PC-3 (cell line): ENCODE results near the gene FBXO42. TPM values are rescaled to one million over a fixed set of nuclear protein-coding genes. Genes with fewer than 3 reads are reported as not detected.
A peak's percentile ranks its signal among the peaks of the same experiment; 100 is the strongest.

ENCODE experiments used
- ATAC-seq: fragments of 200-7000 bp; cut with Tn5 transposase; 2 replicates; pipeline ENCODE4 v1.9.1; 2020; ENCODE audit warnings: mild to moderate bottlenecking, moderate library complexity
- Bru-seq: library from RNA; stranded (reverse); fragments of 400-500 nt; gene quantifications from one replicate; lab custom pipeline; 2021; lab: Mats Ljungman, UMichigan
- BruChase-seq, 2 experiments: library from RNA; stranded (reverse); fragments of 400-500 nt; gene quantifications; one replicate each; lab custom pipeline; 2021; lab: Mats Ljungman, UMichigan
- BruUV-seq: library from RNA; stranded (reverse); fragments of 400-500 nt; replicated peaks from 2 replicates; lab custom pipeline; 2021; lab: Mats Ljungman, UMichigan
- CTCF ChIA-PET: fragments of 300-600 bp; sonication (Branson Sonifier 250); formaldehyde crosslinking; loops from one replicate; lab custom pipeline; 2022; ENCODE audit warnings: antibody characterized with exemption; lab: Charles Lee
- POLR2A ChIA-PET: fragments of 300-600 bp; sonication (Branson Sonifier 250); formaldehyde crosslinking; loops from one replicate; lab custom pipeline; 2022; ENCODE audit warnings: antibody characterized with exemption; ENCODE audit not compliant: unreplicated experiment; lab: Charles Lee
- DNase-seq: peaks from one replicate; pipeline ENCODE4 v3.0.0-alpha.2; 2015
- H2AFZ ChIP-seq: fragments of 300-600 bp; sonication (generic); 2 replicates; pipeline ENCODE4 v1.6.0; 2016; ENCODE audit warnings: antibody characterized with exemption, low read length
- H3F3A ChIP-seq: fragments of 300-600 bp; sonication (generic); one replicate; pipeline ENCODE4 v1.6.0; 2017; ENCODE audit warnings: antibody characterized with exemption, low read length, control low read depth, mild to moderate bottlenecking; ENCODE audit not compliant: unreplicated experiment
- H3K27ac ChIP-seq: fragments of 300-600 bp; sonication (generic); 2 replicates; pipeline ENCODE4 v1.5.1; 2016; ENCODE audit warnings: mild to moderate bottlenecking, low read length
- H3K27me3 ChIP-seq: fragments of 300-600 bp; sonication (generic); 2 replicates; pipeline ENCODE4 v1.6.1; 2016; ENCODE audit warnings: low read length, mixed read lengths
- H3K36me3 ChIP-seq: fragments of 300-600 bp; sonication (generic); 2 replicates; pipeline ENCODE4 v1.6.1; 2016; ENCODE audit warnings: low read depth, mixed run types, low read length, mixed read lengths
- H3K4me1 ChIP-seq: fragments of 300-600 bp; sonication (generic); 2 replicates; pipeline ENCODE4 v1.5.1; 2016; ENCODE audit warnings: low read length; ENCODE audit not compliant: insufficient read depth
- H3K4me2 ChIP-seq: fragments of 300-600 bp; sonication (generic); 2 replicates; pipeline ENCODE4 v1.6.0; 2016; ENCODE audit warnings: low read length
- H3K4me3 ChIP-seq: fragments of 300-600 bp; sonication (generic); 2 replicates; pipeline ENCODE4 v1.5.1; 2016; ENCODE audit warnings: mild to moderate bottlenecking, low read length, mixed read lengths
- H3K79me2 ChIP-seq: fragments of 300-600 bp; sonication (generic); 2 replicates; pipeline ENCODE4 v1.6.1; 2017; ENCODE audit warnings: low read length, mixed read lengths
- H3K9ac ChIP-seq: fragments of 300-600 bp; sonication (generic); 2 replicates; pipeline ENCODE4 v1.6.0; 2016; ENCODE audit warnings: mild to moderate bottlenecking, low read length
- H3K9me2 ChIP-seq: fragments of 300-600 bp; sonication (generic); replicated peaks from 2 replicates; pipeline ENCODE4 v1.6.1; 2016; ENCODE audit warnings: mixed run types, low read length, mixed read lengths
- H3K9me3 ChIP-seq: fragments of 300-600 bp; sonication (generic); 2 replicates; pipeline ENCODE4 v1.6.1; 2016; ENCODE audit warnings: low read length, mixed read lengths
- H4K20me1 ChIP-seq: fragments of 300-600 bp; sonication (generic); 2 replicates; pipeline ENCODE4 v1.6.1; 2016; ENCODE audit warnings: low read length, mixed read lengths
- CTCF ChIP-seq: fragments of 300-600 bp; sonication (generic); conservative IDR thresholded peaks from 2 replicates; pipeline ENCODE4 v1.5.1; 2017; ENCODE audit warnings: antibody characterized with exemption, low read depth, mild to moderate bottlenecking, low read length
- EZH2 ChIP-seq: fragments of 300-600 bp; sonication (generic); IDR thresholded peaks from one replicate; pipeline ENCODE4 v1.6.1; 2017; ENCODE audit warnings: antibody characterized with exemption, mild to moderate bottlenecking, low read length; ENCODE audit not compliant: unreplicated experiment
- EZH2phosphoT487 ChIP-seq: fragments of 300-600 bp; sonication (generic); IDR thresholded peaks from 2 replicates; pipeline ENCODE4 v1.6.1; 2018; ENCODE audit warnings: mild to moderate bottlenecking, antibody characterized with exemption, low read length, borderline replicate concordance
- intact Hi-C: fragments of 100-400 bp; cut with micrococcal nuclease; formaldehyde crosslinking; loops from 2 replicates; pipeline ENCODE4 v1.9.0; 2023
- long read RNA-seq: library from polyadenylated mRNA; unstranded; transcript quantifications from one replicate; pipeline ENCODE4 v2.0.0, GENCODE V29; 2021; ENCODE audit not compliant: unreplicated experiment
- total RNA-seq: library from RNA; depleted of rRNA; stranded (reverse); fragments of >200 nt; gene quantifications from 2 replicates; pipeline ENCODE4 v1.2.3, GENCODE V29; 2014; rRNA removed

The FBXO42 gene
- total RNA-seq (13.1 and 16.0 TPM in 2 replicates), Bru-seq, nascent RNA (percentile 80 among the genes with signal in this experiment), BruChase-seq, experiment 1, labeled RNA remaining after a 6-hour chase (percentile 78 among the genes with signal in this experiment), BruChase-seq, experiment 2, labeled RNA remaining after a 2-hour chase (percentile 77 among the genes with signal in this experiment)
- long read RNA-seq, full-length matches to known transcripts = 44 of 104 reads
- long read RNA-seq, partial matches to known transcripts = 18 of 104 reads
- long read RNA-seq, other reads (novel, unspliced or antisense) = 42 of 104 reads

- H2AFZ ChIP-seq = peak within 1 kb of the TSS; percentile 80
- TF ChIP-seq CTCF (peak; percentile 53), EZH2phosphoT487 (no peak)
- ChIA-PET POLR2A (interaction anchor here (0.6 to 1.0 kb wide), 4 partner anchors 11 to 98 kb away, joined by 3 to 5 read pairs (median 3); no protein-coding TSS in a partner anchor), CTCF (interaction anchor here (0.5 to 1.6 kb wide), 2 partner anchors 11 to 388 kb away, joined by 3 to 5 read pairs; no protein-coding TSS in a partner anchor)
- peaks cover 50% of the 10 kb centered on the region for H3K79me2 ChIP-seq
- H3K27me3 ChIP-seq = no peaks in the 10 kb centered on the region
- peak within 1 kb of the TSS; percentile 92 for H3K9ac ChIP-seq
- DNase-seq = peak; percentile 92
- BruUV-seq = no TSS peak
- H3K27ac ChIP-seq = peak within 1 kb of the TSS; percentile 65
- peaks cover 31% of the 10 kb centered on the region for H4K20me1 ChIP-seq
- no peaks in the 10 kb centered on the region for H3K36me3 ChIP-seq
- intact Hi-C loops = loop anchor here (5.0 kb wide), 1 partner anchor 100 kb away; no protein-coding TSS in a partner anchor
- H3K4me2 ChIP-seq = peak within 1 kb of the TSS; percentile 99
- H3K4me3 ChIP-seq = peak within 1 kb of the TSS; percentile 79
- peak; percentile 79 for ATAC-seq
- peaks cover 34% of the 10 kb centered on the region for H3K4me1 ChIP-seq
- peaks cover 4% of the 10 kb centered on the region for H3F3A ChIP-seq
- no peaks in the 10 kb centered on the region for H3K9me3 ChIP-seq
- H3K9me2 ChIP-seq = no peaks in the 10 kb centered on the region
Observed at GRCh38 chr1:16351994-16352841, at the start of gene FBXO42. Gene FBXO42, minus strand, starts transcription at chr1:16352480. Its CDS starts 37,062 bp downstream, at chr1:16315418.

- POLR2A ChIA-PET = no interaction called here
- no peak for ATAC-seq
Observed at GRCh38 chr1:16398371-16398953, 46.2 kb upstream of the FBXO42 start.

More at GRCh38 chr1:16398371-16398953, 46.2 kb upstream of the FBXO42 start:
- Histone ChIP-seq H4K20me1 (peaks cover 8% of the 10 kb centered on the region; the same call in 1 of the 2 replicates), H2AFZ (no peak overlapping the region), H3K4me2 (no peak overlapping the region), H3K27ac (no peak overlapping the region), H3K9me2 (no peaks in the 10 kb centered on the region), H3K4me3 (no peak overlapping the region), H3K36me3 (peaks cover 34% of the 10 kb centered on the region), H3K27me3 (no peaks in the 10 kb centered on the region), H3F3A (no peaks in the 10 kb centered on the region), H3K79me2 (peaks cover 6% of the 10 kb centered on the region; the same call in 1 of the 2 replicates), H3K9me3 (no peaks in the 10 kb centered on the region), H3K9ac (no peak overlapping the region), H3K4me1 (no peaks in the 10 kb centered on the region)
- no peak for TF ChIP-seq EZH2phosphoT487
- no peak for TF ChIP-seq EZH2
- no peak for TF ChIP-seq CTCF
- BruUV-seq = no TSS peak
- CTCF ChIA-PET = no interaction called here
- intact Hi-C loops = no loop called here
- DNase-seq = no peak
